NCI-H1048 (cell line): ENCODE data around the gene TMC5.

Experiments
- DNase-seq: peaks from one replicate; lab custom pipeline; 2025; lab: John Stamatoyannopoulos, UW

TMC5 gene

DNA sequence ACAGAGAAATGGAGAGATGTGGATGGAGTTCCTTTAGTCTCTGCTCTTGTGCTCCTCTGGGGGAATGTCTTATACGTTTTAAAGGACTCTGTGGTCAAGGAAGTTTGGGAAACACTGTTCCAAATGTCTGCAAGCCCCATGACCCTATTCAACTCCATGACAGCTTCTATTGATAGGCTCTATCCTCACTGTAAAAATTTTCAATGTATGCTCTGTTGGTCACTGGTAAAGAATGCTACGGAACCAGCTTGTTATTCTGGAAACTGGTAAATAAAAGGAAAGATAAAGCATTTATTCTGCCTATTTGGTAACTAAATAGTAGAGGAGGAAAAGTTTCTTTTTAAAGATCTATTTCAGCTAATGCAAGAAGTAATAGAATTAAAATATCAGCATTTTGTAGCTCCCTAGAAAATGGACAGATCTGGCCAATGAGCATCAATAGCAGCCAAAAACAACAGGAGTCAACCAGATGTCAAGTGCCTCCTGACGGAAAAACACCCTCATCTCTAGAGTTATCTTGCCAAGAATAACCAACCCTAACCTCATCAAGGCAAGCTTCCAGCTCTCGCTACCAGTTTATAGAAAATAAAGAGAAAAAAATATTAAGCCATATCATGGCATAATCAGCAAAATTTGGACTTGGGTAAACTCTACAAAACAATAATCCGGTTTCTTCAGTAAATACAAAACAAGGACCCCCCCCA lies 88.1 kb downstream of the TMC5 start:
- no peak for DNase-seq

DNA sequence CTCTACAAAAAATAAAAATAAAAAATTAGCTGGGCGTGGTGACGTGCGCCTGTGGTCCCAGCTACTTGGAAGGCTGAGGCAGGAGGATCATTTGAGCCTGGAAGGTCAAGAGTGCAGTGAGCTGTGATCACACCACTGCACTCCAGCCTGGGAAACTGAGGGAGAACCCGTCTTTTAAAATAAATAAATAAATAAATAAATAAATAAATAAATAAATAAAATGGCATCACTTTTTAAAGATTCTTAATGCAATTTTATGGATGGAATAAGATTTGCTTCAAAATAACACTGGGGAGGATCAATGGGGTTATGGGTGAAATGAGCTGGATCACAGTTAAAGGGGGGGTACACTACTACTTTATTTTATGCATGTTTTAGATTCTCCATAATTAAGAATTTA lies 89.3 kb downstream of the TMC5 start:
- no peak for DNase-seq

- no peak for DNase-seq
Observed at GRCh38 chr16:19507867-19508266, 90.2 kb downstream of the TMC5 start.

DNA sequence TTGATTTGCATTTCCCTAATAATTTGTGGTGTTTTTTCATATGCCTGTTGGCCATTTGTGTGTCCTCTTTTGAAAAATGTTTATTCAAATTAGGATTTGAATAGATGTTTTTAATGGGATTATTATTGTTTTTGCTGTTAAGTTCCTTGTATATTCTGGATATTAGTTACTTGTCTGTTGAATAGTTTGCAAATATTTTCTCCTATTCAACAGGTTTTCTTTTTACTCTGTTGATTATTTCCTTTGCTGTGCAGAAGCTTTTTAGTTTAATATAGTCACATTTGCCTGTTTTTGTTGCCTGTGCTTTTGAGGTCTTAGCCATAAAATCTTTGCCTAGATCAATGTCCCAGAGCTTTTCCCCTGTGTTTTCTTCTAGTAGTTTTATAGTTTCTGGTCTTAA lies 94.6 kb downstream of the TMC5 start:
- no peak for DNase-seq

DNA sequence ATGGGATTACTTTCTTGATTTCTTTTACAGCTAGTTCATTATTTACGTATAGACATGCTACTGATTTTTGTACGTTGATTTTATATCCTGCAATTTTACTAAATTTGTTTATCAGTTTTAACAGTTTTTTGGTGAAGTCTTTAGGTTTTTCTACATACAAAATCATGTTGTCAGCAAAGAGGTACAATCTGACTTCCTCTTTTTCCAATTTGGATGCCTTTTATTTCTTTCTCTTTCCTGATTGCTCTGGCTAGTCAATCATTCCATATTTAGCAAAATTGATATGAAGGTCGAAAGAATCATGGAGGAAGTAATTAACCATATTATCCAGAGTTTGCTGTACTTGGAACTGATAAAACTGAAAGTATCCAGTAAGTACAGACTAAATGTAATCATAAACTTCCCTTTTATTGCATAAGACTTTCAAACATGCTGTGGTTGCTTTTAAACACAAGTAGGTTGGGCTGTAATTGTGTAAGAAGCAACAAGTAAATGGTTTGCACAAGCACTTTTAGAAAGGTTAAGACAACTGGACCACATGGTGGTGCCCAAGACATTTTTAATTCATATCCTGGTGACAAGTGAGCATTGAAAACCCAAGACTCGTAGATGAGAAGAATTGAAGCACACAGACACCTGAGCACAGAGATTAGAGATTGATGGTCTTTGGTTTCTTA lies 95.8 kb downstream of the TMC5 start:
- no peak for DNase-seq

- DNase-seq, result no peak
Observed at GRCh38 chr16:19515757-19516156, 98.1 kb downstream of the TMC5 start.

DNA sequence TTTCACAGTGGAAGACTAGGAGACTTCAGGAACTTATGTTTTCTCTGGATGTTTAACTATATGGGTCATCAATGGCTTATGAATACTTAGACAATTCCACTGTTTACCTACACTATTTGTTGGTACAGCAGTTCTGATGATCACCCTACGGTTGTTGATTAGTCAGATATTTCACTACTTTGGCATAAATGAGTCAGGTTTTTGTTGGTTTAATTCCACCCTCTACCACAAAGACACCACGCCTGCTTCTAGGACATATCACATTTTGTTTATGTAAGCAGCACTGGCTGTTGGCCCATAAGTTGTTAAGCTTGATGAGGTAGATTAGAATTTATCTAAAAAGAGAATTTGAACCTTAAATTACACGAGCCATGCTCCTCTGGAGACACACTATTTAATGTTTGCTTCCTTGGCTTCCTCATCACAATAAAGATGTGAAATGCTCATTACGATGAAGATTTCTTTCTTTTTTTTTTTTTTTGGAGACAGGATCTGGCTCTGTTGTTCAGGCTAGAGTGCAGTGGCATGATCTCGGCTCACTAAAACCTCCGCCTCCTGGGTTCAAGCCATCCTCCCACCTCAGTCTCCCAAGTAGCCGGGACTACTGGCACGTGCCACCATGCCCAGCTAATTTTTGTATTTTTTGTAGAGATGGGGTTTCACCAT lies 99.9 kb downstream of the TMC5 start:
- no peak for DNase-seq

DNA sequence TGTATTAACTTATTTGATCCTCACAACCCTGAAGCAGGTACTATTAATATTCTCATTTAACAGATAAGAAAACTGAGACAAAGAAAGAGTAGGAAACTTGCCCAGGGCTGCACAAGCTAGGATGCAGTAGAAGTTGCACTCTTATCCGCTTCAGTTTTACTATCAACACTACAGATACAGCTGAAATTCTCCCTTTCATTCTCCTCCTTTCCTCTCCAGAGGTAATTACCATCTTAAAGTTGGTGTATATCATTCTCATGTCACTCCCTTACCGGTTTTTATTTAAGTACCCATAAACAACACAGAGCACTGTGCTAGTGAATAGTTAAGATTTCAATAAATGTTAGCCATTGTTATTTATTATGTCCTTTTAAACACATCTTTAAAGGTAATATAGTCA lies 100.7 kb downstream of the TMC5 start:
- no peak for DNase-seq

- DNase-seq, result no peak
Observed at GRCh38 chr16:19520861-19521331, 103.2 kb downstream of the TMC5 start.

DNA sequence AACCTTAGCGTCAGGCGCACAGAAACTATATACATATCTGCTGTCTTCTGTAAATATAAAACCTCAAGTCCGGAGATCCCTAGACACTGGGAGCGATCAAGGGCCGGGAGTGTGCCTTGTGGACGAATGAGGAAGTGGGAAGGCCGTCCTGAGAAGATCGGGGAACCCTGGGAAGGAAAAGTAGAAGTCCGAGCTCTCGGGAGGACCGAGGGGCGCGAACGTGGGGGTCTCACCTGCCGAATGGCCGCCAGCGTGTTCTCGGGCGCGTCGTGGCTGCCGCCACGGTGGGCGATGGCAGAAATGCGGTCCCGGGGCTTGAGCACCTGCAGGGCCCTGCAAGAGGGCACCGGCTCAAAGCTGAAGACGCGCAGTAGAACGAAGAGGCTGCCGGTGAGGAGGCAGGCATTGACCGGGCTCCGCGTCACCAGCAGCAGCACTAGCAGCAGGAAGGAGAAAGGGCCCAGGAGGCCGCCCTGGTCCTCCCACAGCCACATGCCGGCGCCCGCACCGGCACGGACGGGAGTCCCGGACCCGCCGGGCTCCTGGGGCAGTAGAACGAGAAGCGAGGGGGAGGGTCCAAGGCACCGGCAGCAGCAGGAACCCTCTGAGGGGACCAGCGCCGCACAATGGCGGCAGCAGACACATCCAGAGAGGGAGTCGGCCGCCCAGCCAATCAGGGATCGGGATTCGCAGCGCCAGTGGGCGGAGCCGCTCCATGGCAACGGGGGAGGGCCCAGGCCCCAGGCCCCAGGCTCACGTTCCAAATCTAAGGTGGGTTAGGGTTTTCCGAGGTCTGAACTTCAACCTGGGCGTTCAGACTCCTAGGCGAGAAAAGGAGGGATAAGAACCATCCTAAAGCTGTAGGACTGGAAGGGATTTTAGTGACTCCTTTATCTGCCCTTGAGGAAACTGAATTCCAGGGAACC lies 104.1 kb downstream of the TMC5 start, which contains the start of gene GDE1:
TSS of gene GDE1 (minus strand) at position 628 of the 926 bp plus-strand sequence. CDS start at position 494, 134 bp downstream.
- DNase-seq, result peak; percentile 50

DNA sequence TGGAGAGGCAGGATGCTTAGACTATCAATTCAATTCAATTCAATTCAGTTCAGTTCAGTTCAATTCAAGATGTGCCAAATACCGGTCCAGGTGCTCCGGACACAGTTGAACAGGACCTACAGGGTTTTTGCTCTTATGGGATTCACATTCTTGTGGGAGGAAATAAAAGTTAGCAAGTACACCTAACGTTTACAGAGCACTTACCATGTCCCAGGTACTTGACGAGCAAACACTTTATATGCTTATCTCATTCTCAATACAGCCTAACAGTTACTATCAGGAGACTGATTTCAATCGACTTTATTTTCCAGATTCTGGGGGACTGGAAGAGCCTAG lies 104.7 kb downstream of the TMC5 start:
- DNase-seq, result no peak

DNA sequence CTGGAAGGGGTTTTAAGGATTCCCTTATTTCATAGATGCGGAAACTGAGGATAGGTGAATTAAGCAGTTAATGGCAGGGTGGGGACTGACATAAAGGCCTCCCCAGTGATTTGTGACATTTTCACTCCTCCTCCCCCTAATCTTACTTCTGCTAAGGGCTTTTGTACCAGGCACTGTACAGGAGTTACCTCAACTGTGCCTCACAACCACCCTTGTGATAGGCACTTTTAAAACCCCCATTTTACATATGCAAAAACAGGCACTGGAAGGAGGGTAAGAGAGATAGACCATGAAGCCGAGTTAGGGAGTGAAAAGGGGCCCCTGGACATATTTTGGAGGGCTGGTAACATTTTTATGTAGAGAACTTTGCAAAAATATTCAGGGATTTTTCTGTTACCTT lies 105.1 kb downstream of the TMC5 start:
- DNase-seq, result no peak

DNA sequence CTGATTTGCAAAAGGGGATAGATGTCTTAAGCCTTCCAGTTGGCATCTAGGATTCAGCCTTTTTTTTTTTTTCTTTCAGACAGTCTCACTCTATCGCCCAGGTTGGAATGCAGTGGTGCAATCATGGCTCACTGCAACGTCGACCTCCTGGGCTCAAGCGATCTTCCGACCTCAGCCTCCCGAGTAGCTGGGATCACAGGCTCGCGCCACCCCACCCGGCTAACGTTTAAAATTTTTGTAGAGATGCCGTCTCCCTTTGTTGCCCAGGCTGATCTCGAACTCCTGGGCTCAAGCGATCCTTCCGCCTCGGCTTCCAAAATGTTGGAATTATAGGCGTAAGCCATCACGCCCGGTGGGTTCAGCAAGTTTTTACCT lies 105.5 kb downstream of the TMC5 start:
- DNase-seq, result no peak

DNA sequence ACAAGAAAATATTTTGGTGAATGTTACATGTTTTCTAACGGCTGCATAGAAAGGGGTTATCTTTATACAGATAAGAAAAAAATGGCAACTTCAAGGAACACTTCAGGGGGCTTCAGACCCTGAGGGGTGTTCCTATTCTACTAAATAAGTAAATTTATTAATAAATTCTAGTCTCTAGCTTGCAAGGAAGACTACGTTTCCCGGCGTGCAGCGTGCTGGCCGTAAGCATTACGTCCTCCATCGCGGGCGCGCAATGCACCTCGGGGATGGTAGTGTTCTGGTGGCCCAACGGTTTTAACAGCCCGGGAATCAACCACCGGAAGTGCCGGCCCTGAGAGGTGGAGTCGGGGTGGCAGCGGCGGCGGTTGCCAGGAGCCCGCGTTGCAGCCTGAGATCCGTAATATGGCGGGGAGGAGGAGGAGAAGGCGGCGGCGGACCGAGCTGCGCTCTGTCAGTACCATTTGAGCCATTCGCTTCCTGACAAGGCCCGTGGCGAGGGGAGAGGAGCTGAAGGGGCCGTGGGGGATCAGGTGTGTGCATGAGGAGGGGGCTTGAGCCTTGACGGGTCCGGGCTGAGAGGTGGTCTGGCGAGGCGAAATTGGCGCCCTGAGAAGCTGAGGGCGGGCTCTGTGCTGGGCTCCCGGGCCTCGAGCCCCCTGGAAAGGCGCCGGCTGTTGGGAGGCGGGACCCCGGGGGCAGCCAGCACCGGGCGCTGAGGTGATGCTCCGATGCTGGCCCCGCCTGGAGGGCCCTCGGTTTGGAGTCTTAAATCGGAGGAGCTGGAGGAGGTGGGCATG lies 106.1 kb downstream of the TMC5 start, which contains the start of gene CCP110:
TSS of gene CCP110 (plus strand) at position 384 of the 797 bp plus-strand sequence. CDS start 3,940 bp downstream, outside the sequence.
- DNase-seq, result peak; percentile 46

DNA sequence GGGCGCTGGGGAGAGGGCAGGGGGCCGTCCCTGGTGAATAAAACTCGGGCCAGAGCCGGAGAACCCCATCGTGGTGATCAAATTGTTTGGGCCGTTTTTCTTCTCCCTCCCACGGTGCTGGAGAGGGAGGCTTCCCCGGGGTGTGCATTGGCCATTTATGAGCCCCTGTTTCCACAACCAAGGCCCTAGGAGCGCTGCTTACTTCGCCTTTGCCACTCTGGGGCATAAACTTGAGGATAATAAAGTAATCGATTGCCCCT lies 106.6 kb downstream of the TMC5 start:
- DNase-seq, result no peak

DNA sequence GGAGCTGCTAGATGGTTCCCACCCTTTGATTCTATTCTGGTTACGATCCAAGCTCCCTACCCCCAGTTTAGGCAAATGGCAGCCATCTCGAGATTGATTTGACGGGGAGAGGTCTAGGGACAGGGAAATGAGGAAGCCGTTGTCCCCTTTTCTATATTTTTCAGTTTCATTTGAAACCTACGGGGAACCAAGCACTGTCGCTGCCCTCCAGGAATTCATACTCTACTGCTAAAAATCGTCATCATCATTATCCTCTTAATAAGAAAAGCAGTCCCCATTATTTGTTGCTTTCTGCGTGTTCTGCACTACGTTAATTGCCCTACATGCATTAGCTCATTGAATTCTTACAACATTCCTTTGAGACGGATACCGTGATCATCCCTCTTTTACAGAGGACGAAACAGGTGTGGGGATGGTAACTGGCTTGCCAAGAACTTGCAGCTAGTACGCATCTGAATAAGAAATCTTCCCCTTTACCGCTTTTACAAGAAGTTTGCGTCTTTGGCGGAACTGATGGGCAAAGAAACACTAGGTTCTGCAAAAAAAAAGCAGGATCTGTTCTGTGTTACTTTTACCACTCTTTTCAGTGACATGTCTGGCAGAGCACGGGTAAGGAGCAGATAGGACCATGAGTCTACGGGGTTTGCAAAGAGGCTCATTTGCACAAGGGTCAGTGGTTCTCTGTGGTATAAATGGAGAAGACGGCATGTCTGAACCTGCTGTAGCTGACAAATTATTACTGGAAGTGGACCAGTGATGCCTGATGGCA lies 107.1 kb downstream of the TMC5 start:
- no peak for DNase-seq

- DNase-seq, result no peak
Observed at GRCh38 chr16:19525385-19525723, 107.7 kb downstream of the TMC5 start.

DNA sequence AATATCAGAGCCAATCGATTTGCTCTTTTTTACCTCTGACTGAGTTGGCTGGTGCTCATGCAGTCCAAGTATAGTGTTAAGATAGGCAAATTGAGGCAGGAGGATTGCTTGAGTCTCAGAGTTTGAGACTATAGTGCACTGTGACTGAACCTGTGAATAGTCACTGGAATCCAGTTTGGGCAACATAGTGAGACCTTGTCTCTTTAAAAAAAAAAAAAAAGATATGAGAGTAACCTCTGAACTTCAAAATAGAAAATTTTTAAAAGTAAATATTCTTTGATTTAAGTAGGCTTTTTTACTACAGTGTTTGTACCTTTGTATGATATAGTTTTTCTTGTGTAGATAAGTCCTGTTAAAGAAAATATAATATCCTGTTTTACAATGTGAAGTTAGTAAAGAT lies 109.5 kb downstream of the TMC5 start:
- no peak for DNase-seq

- no peak for DNase-seq
Observed at GRCh38 chr16:19528666-19529065, 111.0 kb downstream of the TMC5 start.

- no peak for DNase-seq
Observed at GRCh38 chr16:19532601-19533000, 114.9 kb downstream of the TMC5 start.
